Stimulated activated CD8-positive, alpha-beta memory T cell treated with anti-CD3 and anti-CD28 coated beads, Interleukin-15, amount 100 ng/mL, for 1 hour (primary cell): Measurements from ENCODE around the gene CASP8.
"Not testable (repeated sequence)": the region's sequence is repeated elsewhere in the genome, so short reads cannot be mapped to it uniquely, and the experiment has no call there.

Experiments used
- DNase-seq: peaks from one replicate; pipeline ENCODE4 v3.0.0-alpha.2; 2020; ENCODE audit warnings: low read depth

Gene CASP8

DNA sequence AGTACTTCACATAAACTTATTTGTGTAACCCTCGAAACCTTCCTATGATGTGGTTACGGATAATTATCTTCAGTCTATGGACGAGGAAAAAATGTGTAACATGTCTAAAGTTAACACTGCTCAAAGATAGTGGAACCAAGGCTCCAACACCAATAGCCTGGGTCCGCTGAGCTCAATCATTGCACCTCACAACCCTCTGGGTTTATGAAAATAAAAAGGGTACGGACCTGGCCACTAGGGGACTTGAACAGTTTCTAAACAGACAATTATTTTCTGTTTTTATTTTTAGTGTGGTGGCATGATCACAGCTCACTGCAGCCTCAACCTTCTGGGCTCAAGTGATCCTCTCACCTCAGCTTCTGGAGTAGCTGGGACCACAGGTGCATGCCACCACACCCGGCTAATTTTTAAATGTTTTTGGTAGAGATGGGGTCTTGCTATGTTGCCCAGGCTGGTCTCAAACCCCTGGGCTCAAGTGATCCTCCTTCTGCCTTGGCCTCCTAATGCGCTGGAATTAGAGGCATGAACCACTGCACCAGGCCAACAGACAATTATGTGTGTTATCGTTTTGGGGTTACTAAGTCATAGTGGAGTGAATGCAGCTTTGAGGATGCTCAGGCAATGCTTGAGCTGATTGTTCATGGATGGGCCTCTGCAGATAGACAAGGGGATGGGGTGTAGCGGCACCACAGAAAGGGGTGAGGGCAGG lies 10.1 kb downstream of the CASP8 start:
- no peak for DNase-seq

DNA sequence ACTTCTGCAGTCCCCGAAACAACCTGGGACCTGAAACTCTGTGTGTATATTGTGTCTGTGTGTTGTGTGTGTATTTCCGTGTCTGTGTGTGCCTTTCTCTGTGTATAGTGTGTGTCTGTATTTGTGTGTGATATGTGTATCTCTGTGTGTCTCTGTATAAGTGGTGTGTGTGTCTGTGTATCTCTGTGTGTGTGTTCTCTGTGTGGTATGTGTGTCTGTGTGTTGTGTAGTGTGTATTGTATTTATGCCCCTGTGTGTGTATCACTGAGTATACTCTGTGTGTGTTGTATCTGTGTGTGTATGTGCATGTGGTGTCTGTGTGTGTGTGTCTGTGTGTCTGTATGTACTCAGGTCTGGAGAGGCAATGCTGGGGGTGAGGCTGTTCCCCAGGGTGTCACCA lies 11.6 kb downstream of the CASP8 start:
- no peak for DNase-seq

DNA sequence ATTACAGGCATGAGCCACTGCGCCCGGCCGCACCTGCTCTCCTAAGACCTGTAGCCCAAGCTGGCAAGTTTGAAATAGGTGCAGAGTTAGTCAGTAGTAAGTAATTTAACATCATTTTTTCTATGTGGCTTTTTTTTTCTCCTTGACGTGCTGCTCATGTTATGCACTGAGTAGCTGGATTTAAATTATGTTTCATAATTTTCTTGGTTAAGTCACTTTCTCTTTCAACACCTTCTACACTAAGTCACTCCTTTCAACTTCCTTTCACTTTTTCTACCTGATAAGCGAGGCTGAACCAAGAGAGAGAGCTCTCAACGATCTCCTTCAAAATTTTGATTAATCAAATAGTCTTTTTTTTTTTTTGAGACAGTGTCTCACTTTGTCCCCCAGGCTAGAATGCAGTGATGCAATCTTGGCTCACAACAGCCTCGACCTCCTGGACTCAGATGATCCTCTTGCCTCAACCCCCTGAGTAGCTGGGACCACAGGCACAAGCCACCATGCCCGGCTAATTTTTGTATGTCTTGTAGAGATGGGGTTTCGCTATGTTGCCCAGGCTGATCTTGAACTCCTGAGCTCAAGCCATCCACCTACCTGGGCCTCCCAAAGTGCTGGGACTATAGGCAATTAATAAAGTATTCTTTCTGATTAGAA lies 13.1 kb downstream of the CASP8 start:
- DNase-seq, result no peak

DNA sequence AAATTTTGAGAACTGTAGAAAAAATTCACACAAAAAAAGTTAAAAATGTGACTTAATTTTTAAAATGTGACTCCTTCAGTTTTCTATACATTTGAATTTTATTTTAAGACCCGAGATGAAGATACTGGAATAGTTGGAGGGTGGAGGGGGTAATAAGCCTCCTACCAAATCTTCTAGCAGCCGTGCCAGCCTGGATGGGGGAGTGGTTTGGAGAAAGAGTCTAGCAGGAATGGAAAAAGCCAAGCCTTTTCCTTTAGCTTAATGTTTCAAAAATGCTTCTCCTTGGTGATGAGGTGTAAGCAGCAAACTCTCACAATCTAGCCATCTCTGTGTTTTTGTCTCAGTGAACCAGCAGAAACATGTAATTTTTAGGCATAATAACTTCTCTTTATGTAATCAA lies 14.7 kb downstream of the CASP8 start:
- no peak for DNase-seq

DNA sequence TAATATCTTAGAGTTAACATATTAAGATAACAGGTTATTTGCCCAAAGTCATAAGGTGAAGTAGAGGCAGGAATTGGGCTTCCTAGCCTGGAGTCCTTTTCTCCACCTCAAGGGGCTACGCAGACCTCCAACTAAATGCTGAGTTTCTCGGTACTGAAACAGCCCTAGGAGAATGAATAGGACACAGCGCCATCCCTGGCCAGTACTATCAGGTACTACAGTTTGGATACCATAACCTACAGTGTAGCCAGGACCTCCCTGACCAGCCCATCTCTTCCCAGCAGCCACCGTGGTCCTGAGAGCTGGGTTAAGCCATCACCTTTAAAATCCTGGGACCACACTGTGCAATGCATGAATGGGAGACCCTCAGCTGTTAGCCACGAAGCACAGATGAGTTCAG lies 15.7 kb downstream of the CASP8 start:
- no peak for DNase-seq

DNA sequence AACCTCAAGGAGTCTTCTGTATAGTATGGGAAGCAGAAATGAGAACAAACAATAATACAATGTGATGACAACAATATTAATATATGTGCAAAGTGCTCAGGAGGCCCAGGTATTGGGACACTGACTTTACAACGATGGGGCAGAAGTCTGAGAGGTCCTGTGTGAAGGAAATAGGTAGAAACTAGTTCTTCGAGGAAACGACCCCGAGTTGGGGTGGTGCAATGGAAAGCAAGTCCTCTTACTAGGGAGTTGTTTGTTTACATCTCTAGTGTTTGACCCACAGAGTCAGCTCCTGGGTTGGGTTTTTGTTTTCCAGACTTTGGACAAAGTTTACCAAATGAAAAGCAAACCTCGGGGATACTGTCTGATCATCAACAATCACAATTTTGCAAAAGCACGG lies 16.2 kb downstream of the CASP8 start:
- DNase-seq, result no peak

DNA sequence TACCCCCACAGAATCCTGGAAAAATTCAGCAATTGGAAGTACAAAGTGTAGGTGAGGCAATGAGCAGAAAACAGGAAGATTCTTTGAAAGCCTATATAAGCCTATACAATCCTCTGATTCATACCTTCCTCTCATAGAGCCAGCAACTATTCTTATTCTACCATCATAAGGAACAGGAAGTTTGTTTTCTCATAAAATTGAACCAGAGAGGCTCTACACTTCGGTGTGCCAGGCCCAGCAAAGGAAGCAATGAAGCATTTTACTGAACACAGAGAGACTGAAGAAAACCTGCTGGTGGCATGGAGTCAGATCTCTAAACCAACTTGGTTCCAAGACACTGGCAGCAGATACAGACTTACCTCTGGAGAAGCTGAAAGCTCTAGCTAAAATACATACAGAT lies 18.7 kb downstream of the CASP8 start:
- no peak for DNase-seq

DNA sequence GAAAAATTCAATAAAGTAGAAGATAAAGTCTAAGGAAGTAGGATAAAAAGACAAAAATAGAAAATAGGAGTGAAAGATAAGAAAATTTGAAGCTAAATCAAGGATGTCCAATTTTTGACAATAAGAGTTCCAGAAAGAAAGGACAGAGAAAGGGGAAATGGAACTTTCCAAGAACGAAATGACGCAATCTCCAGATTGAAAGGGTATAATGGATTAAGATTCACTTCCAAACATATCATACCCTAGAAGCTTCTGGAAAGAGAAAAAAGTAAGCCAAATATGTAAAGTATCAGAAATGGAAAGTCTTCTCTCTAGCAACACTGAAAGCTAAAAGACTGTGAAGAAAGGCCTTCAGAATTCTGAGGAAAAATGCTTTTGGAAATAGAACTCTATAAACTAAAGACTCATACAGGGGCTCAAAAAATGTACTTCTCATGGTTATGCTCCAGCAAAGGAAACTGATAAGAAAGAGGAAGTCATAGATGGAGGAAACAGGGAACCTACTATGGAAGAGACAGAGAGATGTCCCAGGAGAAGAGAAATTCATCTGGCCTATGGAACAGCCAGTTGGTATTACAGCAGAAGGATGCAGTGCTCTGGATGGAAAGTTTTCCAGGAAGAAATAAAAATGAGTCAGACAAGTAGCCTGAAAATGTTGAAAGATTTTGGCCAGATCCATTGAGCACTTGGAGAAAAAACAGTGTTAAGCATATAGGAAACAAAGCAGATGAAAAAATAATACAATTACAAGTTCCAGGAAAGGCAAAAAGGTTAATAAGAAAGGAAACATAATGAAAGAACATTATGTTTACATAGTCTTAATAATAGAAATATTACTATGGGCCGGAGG lies 20.1 kb downstream of the CASP8 start:
- no peak for DNase-seq

DNA sequence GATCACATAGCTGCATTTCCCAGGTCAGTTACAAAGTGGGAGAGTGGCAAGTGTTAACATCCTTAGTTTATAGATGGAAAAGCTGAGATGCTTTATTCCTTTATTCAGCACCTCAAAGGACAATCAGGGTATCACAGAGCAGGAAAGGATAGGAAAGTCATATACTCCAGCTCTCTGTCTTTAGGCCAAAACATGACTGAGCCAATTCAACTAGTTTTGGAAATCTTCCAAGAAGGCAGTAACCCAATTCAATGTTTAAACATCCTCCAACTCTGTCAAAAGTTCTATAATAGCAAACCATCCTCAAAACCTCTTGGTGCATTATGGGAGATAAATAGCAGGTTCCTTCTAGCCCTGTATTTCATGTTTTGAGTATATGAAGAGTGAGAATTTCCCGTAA lies 25.2 kb downstream of the CASP8 start:
- DNase-seq, result no peak

DNA sequence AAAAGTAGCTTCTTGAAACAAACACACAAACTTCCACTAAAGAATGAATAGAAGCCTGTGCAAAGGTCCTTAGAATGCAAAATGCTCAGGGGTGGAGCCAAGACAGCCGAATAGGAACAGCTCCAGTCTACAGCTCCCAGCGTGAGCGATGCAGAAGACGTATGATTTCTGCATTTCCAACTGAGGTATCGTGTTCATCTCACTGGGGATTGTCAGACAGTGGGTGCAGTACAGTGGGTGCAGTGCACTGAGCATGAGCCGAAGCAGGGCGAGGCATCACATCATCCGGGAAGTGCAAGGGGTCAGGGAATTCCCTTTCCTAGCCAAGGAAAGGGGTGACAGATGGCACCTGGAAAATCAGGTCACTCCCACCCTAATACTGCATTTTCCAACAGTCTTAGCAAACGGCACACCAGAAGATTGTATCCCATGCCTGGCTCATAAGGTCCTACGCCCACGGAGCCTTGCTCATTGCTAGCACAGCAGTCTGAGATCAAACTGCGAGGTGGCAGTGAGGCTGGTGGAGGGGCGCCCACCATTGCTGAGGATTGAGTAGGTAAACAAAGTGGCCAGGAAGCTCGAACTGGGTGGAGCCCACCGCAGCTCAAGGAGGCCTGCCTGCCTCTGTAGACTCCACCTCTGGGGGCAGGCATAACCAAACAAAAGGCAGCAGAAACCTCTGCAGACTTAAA lies 30.3 kb downstream of the CASP8 start:
- DNase-seq, result not testable (repeated sequence)

DNA sequence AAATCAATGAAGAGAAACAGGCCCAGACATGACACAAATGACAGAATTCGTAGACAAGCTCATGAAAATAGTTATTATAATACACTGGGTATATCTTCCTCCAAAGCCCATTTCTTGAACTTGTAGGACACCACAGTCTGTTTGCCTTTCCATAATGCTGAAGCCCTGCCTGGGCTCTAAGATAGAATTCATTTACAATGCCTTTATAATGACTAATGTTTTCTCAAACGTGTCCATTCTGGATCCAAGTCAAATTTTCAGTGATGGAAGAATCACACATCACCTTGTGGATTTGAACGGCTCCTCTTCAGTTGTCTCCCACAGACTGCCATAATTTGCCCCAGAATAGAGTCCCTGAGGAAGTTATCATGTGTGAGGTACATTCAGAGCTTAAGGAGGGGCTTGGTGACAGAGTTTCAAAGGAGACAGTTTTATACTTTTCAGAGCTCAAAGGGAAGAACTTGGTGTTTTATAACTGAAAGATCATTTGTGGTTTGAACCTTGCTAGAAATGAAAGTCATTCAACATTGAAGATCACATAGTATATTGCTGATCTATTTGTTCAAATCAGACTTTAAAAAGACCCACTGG lies 38.2 kb downstream of the CASP8 start:
- no peak for DNase-seq

DNA sequence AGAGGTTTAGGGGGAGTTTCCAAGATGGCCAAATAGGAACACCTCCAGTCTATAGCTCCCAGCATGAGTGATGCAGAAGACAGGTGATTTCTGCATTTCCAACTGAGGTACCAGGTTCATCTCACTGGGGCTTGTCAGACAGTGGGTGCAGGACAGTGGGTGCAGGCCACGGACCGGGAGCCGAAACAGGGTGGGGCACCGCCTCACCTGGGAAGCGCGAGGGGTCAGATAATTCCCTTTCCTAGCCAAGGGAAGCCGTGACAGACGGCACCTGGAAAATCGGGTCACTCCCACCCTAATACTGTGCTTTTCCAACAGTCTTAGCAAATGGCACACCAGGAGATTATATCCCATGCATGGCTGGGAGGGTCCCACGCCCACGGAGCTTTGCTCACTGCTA lies 39.6 kb downstream of the CASP8 start:
- not testable (repeated sequence) for DNase-seq

DNA sequence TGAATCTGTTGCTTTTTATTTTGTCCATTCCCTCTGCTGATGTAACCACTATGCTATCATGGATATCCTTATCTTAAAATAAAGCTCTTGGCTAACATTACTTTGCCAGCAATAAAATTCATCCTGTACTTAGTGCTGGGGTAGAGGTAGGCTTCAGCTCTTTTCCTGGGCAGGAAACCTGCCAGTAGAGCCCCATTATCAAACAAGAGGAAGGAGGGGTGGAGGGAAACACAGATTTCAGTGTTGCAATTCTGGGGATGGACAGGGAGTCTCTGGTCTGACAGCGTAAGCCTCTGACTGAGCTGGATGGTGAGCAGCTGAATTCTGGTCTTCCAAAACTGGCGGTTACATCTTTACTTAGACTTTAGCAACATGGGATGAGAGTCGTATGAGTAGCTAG lies 47.5 kb downstream of the CASP8 start:
- DNase-seq, result no peak

DNA sequence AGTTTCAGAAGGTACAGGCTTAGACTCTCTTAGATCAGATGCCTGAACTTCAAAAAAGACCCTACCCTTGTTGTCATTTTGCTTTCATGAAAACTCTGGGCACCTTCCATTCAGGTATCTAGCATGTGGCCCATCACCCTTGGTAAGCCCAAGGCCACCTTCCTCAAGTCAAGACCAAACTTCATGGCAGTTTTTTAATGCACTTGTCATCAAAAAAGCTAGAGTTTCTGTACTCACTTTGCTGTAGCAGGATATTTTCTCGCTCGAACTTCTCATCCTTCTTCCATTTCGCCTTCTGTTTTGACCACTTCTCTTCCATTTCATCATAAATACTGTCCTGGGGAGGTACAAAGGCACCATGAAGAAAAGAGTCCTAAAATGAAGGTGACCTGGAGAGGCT lies 48.6 kb downstream of the CASP8 start:
- DNase-seq, result no peak

DNA sequence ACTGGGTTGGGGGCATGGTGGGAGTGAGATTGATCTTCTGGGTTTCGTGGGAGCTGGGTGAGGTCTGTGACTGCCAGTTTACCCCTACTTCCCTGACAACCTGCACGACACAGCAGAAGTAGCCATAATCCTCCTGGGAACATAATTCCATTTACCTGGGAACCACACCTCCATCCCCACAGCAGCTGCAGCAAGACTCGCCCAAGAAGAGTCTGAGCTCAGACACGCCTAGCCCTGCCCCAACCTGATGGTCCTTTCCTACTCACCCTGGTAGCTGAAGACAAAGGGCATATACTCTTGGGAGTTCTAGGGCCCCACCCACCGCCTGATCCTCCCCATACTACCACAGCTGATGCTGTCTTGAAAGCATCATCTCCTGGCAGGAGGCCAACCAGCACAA lies 53.0 kb downstream of the CASP8 start:
- no peak for DNase-seq

DNA sequence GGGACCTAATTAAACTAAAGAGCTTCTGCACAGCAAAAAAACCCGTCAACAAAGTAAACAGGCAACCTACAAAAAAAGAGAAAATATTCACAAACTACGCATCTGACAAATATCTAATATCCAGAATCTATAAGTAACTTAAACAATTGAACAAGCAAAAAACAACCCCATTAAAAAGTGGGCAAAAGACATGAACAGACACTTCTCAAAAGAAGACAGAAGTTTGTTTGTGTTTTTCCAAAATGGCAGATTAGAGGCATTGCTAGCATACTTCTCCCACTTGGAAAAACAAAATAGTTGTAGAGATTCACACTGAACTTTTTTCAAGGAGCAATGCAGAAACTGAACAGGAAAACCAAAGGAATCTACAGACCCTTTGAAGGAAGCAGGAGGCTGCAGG lies 59.2 kb downstream of the CASP8 start:
- DNase-seq, result no peak

DNA sequence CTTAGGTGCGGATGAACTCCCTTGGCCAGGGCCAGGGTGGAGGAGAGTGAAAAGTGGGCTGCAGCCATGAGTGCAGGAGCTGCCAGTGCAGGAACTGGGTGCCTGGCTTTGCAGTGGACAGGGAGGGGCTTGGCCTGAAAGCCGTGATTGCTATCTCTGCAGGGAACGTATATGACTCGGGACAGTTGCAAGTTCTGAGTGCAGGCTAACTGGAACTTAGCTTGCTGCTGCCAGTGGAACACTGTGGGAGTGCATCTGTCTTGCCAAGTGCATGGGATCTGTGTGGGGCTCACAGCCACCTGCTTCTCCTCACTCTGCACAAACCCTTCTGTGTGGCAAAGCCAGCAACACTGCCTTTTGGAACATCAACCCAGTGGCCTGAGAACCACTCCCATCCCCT lies 59.9 kb downstream of the CASP8 start:
- no peak for DNase-seq

DNA sequence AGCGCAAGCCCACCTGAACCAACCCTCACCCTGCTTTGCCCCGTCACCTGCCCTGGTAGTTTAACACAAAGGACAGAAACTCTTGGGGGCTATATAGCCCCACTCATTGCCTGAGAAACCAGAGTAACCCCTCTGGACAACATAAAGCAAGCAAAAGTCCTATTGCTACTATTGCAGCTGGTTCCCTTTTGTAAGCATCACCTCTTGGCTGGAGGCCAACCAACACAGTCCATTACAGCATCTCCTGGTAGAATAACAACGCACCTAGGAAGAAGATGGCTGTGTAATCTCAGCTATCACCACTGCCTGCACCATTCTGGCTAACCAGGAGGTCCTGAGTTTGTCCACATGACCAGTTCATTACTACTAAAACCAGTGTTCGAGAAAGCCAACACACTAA lies 60.4 kb downstream of the CASP8 start:
- DNase-seq, result no peak

DNA sequence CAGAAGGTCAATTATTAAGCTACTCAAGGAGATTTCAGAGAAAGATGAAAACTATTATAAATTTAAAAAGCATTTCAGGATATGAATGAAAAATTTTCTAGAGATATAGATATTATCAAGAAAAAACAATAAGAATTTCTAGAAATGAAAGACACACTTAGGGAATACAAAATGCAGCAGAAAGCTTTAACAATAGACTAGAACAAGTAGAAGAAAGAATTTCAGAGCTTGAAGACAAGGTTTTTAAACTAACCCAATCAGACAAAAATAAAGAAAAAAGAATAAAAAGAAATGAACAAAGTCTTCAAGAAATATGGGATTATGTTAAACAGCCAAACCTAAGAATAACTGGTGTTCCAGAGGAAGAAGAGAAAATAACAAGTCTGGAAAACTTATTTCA lies 62.4 kb downstream of the CASP8 start:
- no peak for DNase-seq

DNA sequence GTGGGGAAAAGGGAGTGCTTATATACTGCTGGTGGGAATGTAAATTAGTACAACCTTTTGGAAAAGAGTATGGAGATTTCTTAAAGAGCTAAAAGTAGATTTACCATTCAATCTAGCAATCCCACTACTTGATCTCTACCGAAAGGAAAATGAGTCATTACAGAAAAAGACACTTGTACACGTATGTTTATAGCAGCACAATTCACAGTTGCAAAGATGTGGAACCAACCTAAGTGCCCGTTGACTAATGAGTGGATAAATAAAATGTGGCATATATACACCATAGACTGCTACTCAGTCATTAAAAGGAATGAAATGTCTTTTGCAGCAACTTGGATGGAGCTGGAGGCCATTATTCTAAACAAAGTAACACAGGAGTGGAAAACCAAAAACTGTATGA lies 67.3 kb downstream of the CASP8 start:
- no peak for DNase-seq

DNA sequence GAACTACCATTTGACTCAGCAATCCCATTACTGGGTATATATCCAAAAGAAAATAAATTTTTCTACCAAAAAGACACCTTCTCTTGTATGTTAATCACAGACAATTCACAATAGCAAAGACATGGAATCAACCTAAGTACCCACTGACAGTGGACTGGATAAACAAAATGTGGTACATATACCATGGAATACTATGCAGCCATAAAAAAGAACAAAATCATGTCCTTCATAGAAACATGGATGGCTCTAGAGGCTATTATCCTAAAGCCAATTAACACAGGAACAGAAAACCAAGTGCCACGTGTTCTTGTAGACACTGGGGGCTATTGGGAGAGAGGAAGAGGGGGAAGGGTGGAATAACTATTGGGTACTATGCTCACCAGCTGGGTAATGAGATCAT lies 69.1 kb downstream of the CASP8 start:
- no peak for DNase-seq
